CD14-positive monocyte (primary cell): ENCODE measurements around the gene PYROXD2. TPM values are rescaled to one million over a fixed set of nuclear protein-coding genes. Genes with fewer than 3 reads are reported as not detected.

ENCODE experiments used
- DNase-seq, 3 donors: peaks; one replicate each; pipeline ENCODE4 v3.0.0-alpha.2; 2011 to 2022
- H2AFZ ChIP-seq: 2 replicates; pipeline ENCODE4 v1.6.0; 2012; ENCODE audit warnings: mild to moderate bottlenecking, low read depth, low read length, inconsistent platforms; ENCODE audit not compliant: insufficient read depth, poor library complexity, severe bottlenecking
- H3K27ac ChIP-seq, 2 donors: 1 replicate in 1 of 2; 2 replicates in 1 of 2; pipeline ENCODE4 v1.5.1; 2012 to 2013; ENCODE audit warnings: low read length in 2 of 2, control low read depth in 1 of 2, inconsistent platforms in 1 of 2, low read depth in 1 of 2, mild to moderate bottlenecking in 1 of 2
- H3K27me3 ChIP-seq, 2 donors: one replicate each; pipeline versions ENCODE4 v1.6.0 to v1.6.1; 2011 to 2013; ENCODE audit warnings: low read length in 2 of 2; ENCODE audit not compliant: control insufficient read depth in 2 of 2, insufficient read depth in 2 of 2
- H3K36me3 ChIP-seq, 2 donors: replicated peaks in 1 of 2; 1 replicate in 1 of 2; 2 replicates in 1 of 2; pipeline versions ENCODE4 v1.5.1 to v1.6.1; 2012 to 2013; ENCODE audit warnings: low read length in 2 of 2, control low read depth in 1 of 2, inconsistent platforms in 1 of 2, mild to moderate bottlenecking in 1 of 2; ENCODE audit not compliant: insufficient read depth in 2 of 2, control insufficient read depth in 1 of 2
- H3K4me1 ChIP-seq, 2 donors: 1 replicate in 1 of 2; 2 replicates in 1 of 2; pipeline versions ENCODE4 v1.5.1 to v1.6.1; 2012 to 2013; ENCODE audit warnings: low read length in 2 of 2, control low read depth in 1 of 2, inconsistent platforms in 1 of 2, mild to moderate bottlenecking in 1 of 2, moderate library complexity in 1 of 2; ENCODE audit not compliant: insufficient read depth in 2 of 2, control insufficient read depth in 1 of 2
- H3K4me2 ChIP-seq: replicated peaks from 2 replicates; pipeline ENCODE3; 2012; ENCODE audit warnings: low read length, moderate library complexity, mild to moderate bottlenecking; ENCODE audit not compliant: poor library complexity, severe bottlenecking; ENCODE audit errors: extremely low read depth
- H3K4me3 ChIP-seq, 3 experiments: fragments of 200-600 bp in 1 of 3; sonication (generic) in 1 of 3; replicated peaks in 1 of 3; 1 replicate in 2 of 3; 2 replicates in 1 of 3; pipeline ENCODE4 v1.5.1; 2011 to 2013; ENCODE audit warnings: low read length in 3 of 3, mild to moderate bottlenecking in 3 of 3, control low read depth in 2 of 3, low read depth in 2 of 3, inconsistent platforms in 1 of 3, moderate library complexity in 1 of 3
- H3K79me2 ChIP-seq: 2 replicates; pipeline ENCODE4 v1.6.0; 2012; ENCODE audit warnings: mild to moderate bottlenecking, control low read depth, inconsistent platforms, low read length, moderate library complexity; ENCODE audit not compliant: insufficient read depth
- H3K9ac ChIP-seq: 2 replicates; pipeline ENCODE4 v1.6.0; 2017; ENCODE audit warnings: low read length, mild to moderate bottlenecking; ENCODE audit not compliant: insufficient read depth, poor library complexity, severe bottlenecking
- H3K9me3 ChIP-seq, 2 donors: replicated peaks in 1 of 2; 1 replicate in 1 of 2; 2 replicates in 1 of 2; pipeline versions ENCODE4 v1.5.1 to v1.6.1; 2012 to 2013; ENCODE audit warnings: low read length in 2 of 2, control low read depth in 1 of 2; ENCODE audit not compliant: control insufficient read depth in 1 of 2, insufficient read depth in 1 of 2
- H4K20me1 ChIP-seq: 2 replicates; pipeline ENCODE4 v1.6.0; 2012; ENCODE audit warnings: mild to moderate bottlenecking, low read length, control low read depth, moderate library complexity; ENCODE audit not compliant: insufficient read depth
- H3K27ac Mint-ChIP-seq, 7 donors: one replicate each; pipeline ENCODE4 v1.8.0; 2020; ENCODE audit warnings: mild to moderate bottlenecking in 7 of 7, mixed read lengths in 7 of 7, moderate library complexity in 6 of 7, inconsistent platforms in 2 of 7
- H3K27me3 Mint-ChIP-seq, 3 donors: one replicate each; pipeline ENCODE4 v1.8.0; 2021 to 2022; ENCODE audit warnings: low read depth in 3 of 3, mild to moderate bottlenecking in 3 of 3, mixed read lengths in 3 of 3, moderate library complexity in 3 of 3, inconsistent platforms in 1 of 3
- H3K36me3 Mint-ChIP-seq, 2 donors: one replicate each; pipeline ENCODE4 v1.8.0; 2020; ENCODE audit warnings: mixed read lengths in 2 of 2, inconsistent platforms in 1 of 2, mild to moderate bottlenecking in 1 of 2
- H3K4me1 Mint-ChIP-seq: one replicate; pipeline ENCODE4 v1.8.0; 2020; ENCODE audit warnings: mild to moderate bottlenecking, mixed read lengths
- H3K4me3 Mint-ChIP-seq, 2 donors: one replicate each; pipeline ENCODE4 v1.8.0; 2020; ENCODE audit warnings: mild to moderate bottlenecking in 2 of 2, mixed read lengths in 2 of 2, moderate library complexity in 1 of 2
- H3K9me3 Mint-ChIP-seq, 7 donors: one replicate each; pipeline ENCODE4 v1.8.0; 2020 to 2022; ENCODE audit warnings: mixed read lengths in 7 of 7, mild to moderate bottlenecking in 6 of 7, moderate library complexity in 6 of 7, inconsistent platforms in 2 of 7
- WGBS: methylation state at CpG from one replicate; pipeline ENCODE4 v1.1.5; 2013; ENCODE audit warnings: missing lambda C conversion rate; ENCODE audit not compliant: insufficient coverage; 5-methylcytosine and 5-hydroxymethylcytosine counted together
- intact Hi-C, 2 donors: fragments of 100-400 bp; cut with micrococcal nuclease; formaldehyde crosslinking; loops; one replicate each; pipeline versions ENCODE4 v1.15.0 to v1.15.1; 2023
- polyA plus RNA-seq, 3 donors: library from polyadenylated mRNA; depleted of rRNA in 1 of 3; unstranded in 2 of 3; stranded (reverse) in 1 of 3; fragments of 300-500 nt in 2 of 3; fragments of >200 nt in 1 of 3; fragmentation: Illumina TruSeq in 2 of 3; gene quantifications; 1 replicate in 2 of 3; 2 replicates in 1 of 3; pipeline ENCODE4 v1.2.3, GENCODE V29; 2012 to 2021
- TF ChIP-seq, protein P1 (sequence below): fragments of 200-600 bp; IDR thresholded peaks from one replicate; pipeline ENCODE4 v1.8.0; 2022; ENCODE audit warnings: antibody characterized with exemption, mild to moderate bottlenecking

PYROXD2 gene
- polyA plus RNA-seq, 3 donors: 0.27 to 21.6 (median 1.00) TPM

DNA sequence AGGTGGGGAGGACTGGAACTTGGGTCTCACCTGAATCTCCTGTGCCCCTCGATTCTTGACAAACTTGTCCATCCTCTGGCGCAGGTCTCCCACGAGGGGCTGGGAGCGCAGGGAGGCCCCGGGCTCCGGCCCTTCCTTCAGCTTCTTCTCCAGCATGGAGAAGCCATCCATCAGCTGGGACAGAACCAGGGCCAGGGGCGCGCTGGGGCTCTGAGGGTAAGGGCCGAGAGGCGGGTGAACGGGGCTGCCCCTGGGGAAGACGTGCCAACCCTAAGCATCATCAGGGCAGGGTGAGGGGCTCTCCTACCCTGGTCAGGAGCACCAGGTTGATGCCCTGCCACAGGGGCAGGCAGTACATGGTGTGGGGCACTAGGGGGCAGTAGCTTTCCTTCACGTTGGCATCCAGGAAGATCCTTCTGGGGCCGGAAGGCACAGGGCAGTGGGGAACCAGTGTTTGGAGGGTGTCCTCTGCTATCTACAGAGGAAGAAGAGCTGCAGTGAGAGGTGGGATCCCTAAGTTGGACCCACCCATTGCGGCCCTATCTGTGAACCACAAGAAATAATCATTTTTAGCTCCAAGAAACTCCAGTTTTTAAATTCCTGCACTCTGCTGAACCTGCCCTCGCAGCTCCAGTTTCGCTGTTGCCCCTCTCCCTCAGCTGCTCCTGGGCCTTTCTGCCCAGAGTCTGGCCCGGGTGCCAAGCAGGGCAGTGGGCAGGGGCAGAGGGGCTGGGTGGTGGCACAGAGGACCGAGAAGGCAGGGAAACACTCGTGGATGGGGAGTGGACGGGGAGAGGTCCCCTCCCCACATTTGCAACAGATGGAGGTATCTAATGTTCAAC lies 10.8 kb upstream of the PYROXD2 start:
- H3K27me3 Mint-ChIP-seq: no peaks in the 10 kb centered on the region
- Histone ChIP-seq H3K4me2 (no peak overlapping the region), H3K27me3 (no peaks in the 10 kb centered on the region), H3K79me2 (no peaks in the 10 kb centered on the region), H3K4me1 (no peaks in the 10 kb centered on the region), H4K20me1 (no peaks in the 10 kb centered on the region), H3K9ac (no peak overlapping the region), H3K27ac (no peak overlapping the region), H2AFZ (no peak overlapping the region), H3K9me3 (no peaks in the 10 kb centered on the region), H3K36me3 (peaks cover 92 to 96% of the 10 kb centered on the region in 2 donors), H3K4me3 (no peak overlapping the region)
- TF ChIP-seq, protein P1, sequence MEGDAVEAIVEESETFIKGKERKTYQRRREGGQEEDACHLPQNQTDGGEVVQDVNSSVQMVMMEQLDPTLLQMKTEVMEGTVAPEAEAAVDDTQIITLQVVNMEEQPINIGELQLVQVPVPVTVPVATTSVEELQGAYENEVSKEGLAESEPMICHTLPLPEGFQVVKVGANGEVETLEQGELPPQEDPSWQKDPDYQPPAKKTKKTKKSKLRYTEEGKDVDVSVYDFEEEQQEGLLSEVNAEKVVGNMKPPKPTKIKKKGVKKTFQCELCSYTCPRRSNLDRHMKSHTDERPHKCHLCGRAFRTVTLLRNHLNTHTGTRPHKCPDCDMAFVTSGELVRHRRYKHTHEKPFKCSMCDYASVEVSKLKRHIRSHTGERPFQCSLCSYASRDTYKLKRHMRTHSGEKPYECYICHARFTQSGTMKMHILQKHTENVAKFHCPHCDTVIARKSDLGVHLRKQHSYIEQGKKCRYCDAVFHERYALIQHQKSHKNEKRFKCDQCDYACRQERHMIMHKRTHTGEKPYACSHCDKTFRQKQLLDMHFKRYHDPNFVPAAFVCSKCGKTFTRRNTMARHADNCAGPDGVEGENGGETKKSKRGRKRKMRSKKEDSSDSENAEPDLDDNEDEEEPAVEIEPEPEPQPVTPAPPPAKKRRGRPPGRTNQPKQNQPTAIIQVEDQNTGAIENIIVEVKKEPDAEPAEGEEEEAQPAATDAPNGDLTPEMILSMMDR: peak; percentile 83
- WGBS: 91% methylated on average over 16 of the region's 21 CpGs
- peak; percentile 12 to 40 (median 33) for DNase-seq
- peaks cover 2% of the 10 kb centered on the region for H3K4me1 Mint-ChIP-seq
- no peaks in the 10 kb centered on the region for H3K9me3 Mint-ChIP-seq
- no peak overlapping the region for H3K4me3 Mint-ChIP-seq
- H3K27ac Mint-ChIP-seq: peak overlapping the region in 2 of 7 donors; percentile 11 to 25
- intact Hi-C loops: no loop called here
- H3K36me3 Mint-ChIP-seq: peaks cover 74 to 94% of the 10 kb centered on the region in 2 donors

DNA sequence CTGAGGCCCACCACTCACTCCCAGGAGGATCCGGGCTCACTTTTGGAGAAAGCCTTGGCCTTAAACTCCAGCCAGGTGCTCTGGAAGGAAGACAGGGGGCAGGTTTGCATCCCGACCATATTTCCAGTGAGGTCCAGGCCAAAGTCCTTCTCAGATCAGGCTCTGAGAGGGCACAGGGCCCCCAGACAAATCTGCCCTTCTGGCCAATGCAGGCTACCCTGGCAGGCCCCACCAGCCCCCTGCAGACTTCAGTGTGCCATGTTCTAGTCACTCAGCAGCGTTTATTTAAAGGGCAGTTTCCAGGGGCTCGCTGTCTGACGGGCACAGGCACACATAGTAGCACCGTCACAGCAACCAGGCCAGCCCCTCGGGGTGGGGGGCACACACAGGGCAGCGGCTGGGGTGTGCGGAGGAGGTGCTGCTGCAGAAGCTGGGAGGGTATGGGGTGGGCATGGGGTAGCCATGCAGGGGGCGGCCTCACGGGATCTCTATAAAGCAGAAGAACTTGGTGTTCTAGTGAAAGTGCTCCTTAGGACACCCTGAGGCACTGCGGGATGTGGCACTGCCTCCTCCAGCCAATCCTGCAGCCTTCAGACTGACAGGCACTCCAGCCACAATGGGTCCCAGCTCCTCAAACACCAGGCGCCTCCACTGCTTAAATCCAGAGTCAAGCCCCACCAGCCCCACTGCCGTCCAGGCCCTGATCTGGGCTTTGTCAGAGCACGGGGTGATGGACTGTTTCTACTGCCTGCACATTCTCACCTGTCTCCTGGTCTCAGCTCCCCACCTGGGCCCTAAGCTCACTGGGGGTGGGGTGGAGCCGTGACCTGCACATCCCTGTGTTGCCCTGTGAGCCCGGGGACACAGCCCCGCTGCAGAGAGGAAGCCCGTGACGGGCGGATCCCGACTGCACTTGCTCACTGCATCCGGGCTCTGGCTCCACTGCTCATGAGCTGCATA lies 9.6 kb upstream of the PYROXD2 start:
- Histone ChIP-seq H3K4me3 (no peak overlapping the region), H3K79me2 (no peaks in the 10 kb centered on the region), H3K4me1 (no peaks in the 10 kb centered on the region), H3K27me3 (no peaks in the 10 kb centered on the region), H4K20me1 (no peaks in the 10 kb centered on the region), H2AFZ (no peak overlapping the region), H3K9ac (no peak overlapping the region), H3K36me3 (peaks cover 92 to 93% of the 10 kb centered on the region in 2 donors), H3K27ac (no peak overlapping the region), H3K9me3 (no peaks in the 10 kb centered on the region), H3K4me2 (no peak overlapping the region)
- Mint-ChIP-seq H3K4me3 (no peak overlapping the region), H3K4me1 (peaks cover 2% of the 10 kb centered on the region), H3K36me3 (peaks cover 70 to 93% of the 10 kb centered on the region in 2 donors), H3K27ac (peak overlapping the region in 4 of 7 donors; percentile 6 to 44 (median 34)), H3K27me3 (no peaks in the 10 kb centered on the region), H3K9me3 (no peaks in the 10 kb centered on the region)
- TF ChIP-seq, protein P1: no peak
- no peak for DNase-seq
- WGBS: 95% methylated on average over 20 of the region's 23 CpGs
- intact Hi-C loops: no loop called here
